ENCODE data around the gene SLC24A4.

Gene SLC24A4

DNA sequence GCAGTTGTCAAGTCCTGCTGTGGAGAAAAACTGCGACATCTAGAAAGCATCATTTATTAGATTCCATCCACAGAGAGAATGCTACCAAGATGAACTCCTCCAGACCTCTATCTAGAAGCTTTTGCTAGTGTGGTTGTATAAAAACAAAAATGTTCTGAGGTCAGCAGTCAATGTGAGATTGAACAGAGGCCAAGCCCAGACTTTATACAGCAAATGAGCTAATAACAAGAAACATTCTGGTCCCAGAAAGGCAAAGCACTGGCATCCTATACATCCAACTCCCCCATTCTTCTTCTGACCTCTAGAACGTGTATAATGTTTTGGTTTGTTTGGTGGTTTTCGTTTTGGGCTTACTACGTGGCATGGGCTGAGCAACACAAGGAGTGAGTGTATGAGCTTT, 163.9 kb downstream of the SLC24A4 start:
- H3K36me3 ChIP-seq (ENCODE audit: control insufficient read depth, low read length), result no peaks in the 10 kb centered on the region
- no peaks in the 10 kb centered on the region for H3K4me1 ChIP-seq (ENCODE audit: control insufficient read depth, low read length)
- H3K9me2 ChIP-seq (replicated peaks; ENCODE audit: control insufficient read depth, low read length), result no peaks in the 10 kb centered on the region
- no peaks in the 10 kb centered on the region for H4K20me1 ChIP-seq (ENCODE audit: control insufficient read depth, insufficient read depth, low read depth, low read length)
- H3F3A ChIP-seq (ENCODE audit: control insufficient read depth, insufficient read depth), result no peaks in the 10 kb centered on the region
- H3K9me3 ChIP-seq (ENCODE audit: control insufficient read depth, insufficient read depth, low read length), result no peaks in the 10 kb centered on the region
- no peak overlapping the region for H3K4me2 ChIP-seq (ENCODE audit: low read length)
- H3K79me2 ChIP-seq (ENCODE audit: control insufficient read depth, low read length), result no peaks in the 10 kb centered on the region
- TF ChIP-seq, protein P1, sequence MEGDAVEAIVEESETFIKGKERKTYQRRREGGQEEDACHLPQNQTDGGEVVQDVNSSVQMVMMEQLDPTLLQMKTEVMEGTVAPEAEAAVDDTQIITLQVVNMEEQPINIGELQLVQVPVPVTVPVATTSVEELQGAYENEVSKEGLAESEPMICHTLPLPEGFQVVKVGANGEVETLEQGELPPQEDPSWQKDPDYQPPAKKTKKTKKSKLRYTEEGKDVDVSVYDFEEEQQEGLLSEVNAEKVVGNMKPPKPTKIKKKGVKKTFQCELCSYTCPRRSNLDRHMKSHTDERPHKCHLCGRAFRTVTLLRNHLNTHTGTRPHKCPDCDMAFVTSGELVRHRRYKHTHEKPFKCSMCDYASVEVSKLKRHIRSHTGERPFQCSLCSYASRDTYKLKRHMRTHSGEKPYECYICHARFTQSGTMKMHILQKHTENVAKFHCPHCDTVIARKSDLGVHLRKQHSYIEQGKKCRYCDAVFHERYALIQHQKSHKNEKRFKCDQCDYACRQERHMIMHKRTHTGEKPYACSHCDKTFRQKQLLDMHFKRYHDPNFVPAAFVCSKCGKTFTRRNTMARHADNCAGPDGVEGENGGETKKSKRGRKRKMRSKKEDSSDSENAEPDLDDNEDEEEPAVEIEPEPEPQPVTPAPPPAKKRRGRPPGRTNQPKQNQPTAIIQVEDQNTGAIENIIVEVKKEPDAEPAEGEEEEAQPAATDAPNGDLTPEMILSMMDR (IDR thresholded peaks at IDR 0.05; ENCODE audit: low read depth, low read length, poor library complexity, severe bottlenecking), result no peak
- H3K27ac ChIP-seq (ENCODE audit: low read depth, low read length), result no peak overlapping the region
- no peak overlapping the region for H3K4me3 ChIP-seq (ENCODE audit: low read length)
- H3K27me3 ChIP-seq (ENCODE audit: control insufficient read depth, low read length), result peaks cover 2% of the 10 kb centered on the region; the same call in 1 of the 2 replicates

DNA sequence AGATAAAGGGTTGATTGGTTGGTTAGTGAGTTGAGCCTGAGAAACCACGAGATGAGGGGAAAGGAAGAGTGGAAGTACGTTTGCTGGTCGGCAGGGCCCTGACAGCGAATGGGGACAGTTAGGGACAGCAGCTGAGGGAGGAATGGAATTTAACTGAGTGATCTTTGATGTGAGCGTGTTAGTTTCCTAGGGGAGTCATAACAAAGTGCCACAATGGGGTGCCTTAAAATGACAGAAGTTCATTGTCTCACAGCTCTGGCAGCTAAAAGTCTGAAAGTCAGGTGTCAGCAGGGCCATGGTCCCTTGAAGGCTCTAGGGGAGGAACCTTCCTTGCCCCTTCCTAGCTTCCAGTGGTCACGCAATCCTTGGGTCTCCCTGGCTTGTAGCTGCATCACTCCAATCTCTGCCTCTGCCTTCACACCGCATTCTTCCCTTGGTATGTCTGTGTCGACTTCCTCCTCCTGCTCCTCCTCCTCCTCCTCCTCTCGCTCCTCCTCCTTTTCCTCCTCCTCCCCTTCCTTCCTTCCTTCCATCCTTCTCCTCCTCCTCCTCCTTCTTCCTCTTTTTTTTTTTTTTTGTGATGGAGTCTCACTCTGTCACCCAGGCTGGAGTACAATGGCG, 164.7 kb downstream of the SLC24A4 start:
- Histone ChIP-seq H3K27me3 (ENCODE audit: control insufficient read depth, low read length) (peaks cover 2% of the 10 kb centered on the region; the same call in 1 of the 2 replicates), H3K9me3 (ENCODE audit: control insufficient read depth, insufficient read depth, low read length) (no peaks in the 10 kb centered on the region), H4K20me1 (ENCODE audit: control insufficient read depth, insufficient read depth, low read depth, low read length) (no peaks in the 10 kb centered on the region), H3F3A (ENCODE audit: control insufficient read depth, insufficient read depth) (no peaks in the 10 kb centered on the region), H3K36me3 (ENCODE audit: control insufficient read depth, low read length) (no peaks in the 10 kb centered on the region), H3K4me3 (ENCODE audit: low read length) (no peak overlapping the region), H3K4me1 (ENCODE audit: control insufficient read depth, low read length) (no peaks in the 10 kb centered on the region), H3K27ac (ENCODE audit: low read depth, low read length) (no peak overlapping the region), H3K79me2 (ENCODE audit: control insufficient read depth, low read length) (no peaks in the 10 kb centered on the region), H3K4me2 (ENCODE audit: low read length) (no peak overlapping the region), H3K9me2 (replicated peaks; ENCODE audit: control insufficient read depth, low read length) (no peaks in the 10 kb centered on the region)
- TF ChIP-seq EZH2phosphoT487 (IDR thresholded peaks at IDR 0.05; ENCODE audit: borderline replicate concordance, low read length), result no peak
- TF ChIP-seq, protein P1 (IDR thresholded peaks at IDR 0.05; ENCODE audit: low read depth, low read length, poor library complexity, severe bottlenecking), result no peak

DNA sequence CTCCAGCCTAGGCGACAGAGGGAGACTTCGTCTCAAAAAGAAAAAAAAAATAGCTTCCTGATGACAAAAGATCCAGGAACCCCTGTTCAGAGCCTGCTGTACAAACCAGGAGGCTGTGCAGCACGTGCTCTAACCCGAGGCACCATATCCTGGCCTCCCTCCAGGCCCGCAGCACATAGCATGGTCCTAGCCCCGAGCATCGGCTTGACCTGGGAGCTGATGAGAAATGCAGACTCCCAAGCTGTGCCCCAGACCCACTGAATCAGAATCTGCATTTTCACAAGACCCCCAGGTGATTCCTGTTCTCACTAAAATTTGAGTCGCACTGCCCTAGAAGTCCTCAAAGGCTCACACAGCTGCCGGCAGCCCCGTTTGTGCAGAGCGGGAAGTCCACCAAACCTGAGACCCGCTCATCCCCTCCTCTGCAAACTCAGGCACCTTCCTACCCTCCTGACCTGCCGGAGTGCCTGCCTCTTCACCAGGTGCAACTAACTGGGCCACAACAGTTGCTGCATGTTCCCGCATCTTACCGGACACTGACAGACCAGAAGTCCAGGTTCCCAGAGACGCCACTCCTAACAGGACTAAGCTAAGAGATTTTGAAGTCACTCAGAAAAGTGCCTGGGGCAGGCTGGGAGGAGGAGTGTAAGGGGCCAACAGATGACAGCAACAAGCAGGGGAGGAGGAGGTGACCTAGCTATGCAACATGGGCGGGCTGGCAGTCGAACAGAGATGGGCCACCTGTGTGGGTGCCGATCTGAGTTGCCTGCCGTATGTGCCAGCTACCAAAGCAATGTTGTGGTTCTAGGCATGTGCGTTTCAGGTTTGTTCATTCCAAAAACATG, 166.7 kb downstream of the SLC24A4 start:
- Histone ChIP-seq H3K9me2 (replicated peaks; ENCODE audit: control insufficient read depth, low read length) (no peaks in the 10 kb centered on the region), H3K9me3 (ENCODE audit: control insufficient read depth, insufficient read depth, low read length) (no peaks in the 10 kb centered on the region), H3K4me3 (ENCODE audit: low read length) (no peak overlapping the region), H3K27me3 (ENCODE audit: control insufficient read depth, low read length) (peaks cover under 1% of the 10 kb centered on the region; the same call in 1 of the 2 replicates), H3K36me3 (ENCODE audit: control insufficient read depth, low read length) (no peaks in the 10 kb centered on the region), H3K27ac (ENCODE audit: low read depth, low read length) (no peak overlapping the region), H3F3A (ENCODE audit: control insufficient read depth, insufficient read depth) (no peaks in the 10 kb centered on the region), H3K79me2 (ENCODE audit: control insufficient read depth, low read length) (no peaks in the 10 kb centered on the region), H3K4me1 (ENCODE audit: control insufficient read depth, low read length) (no peaks in the 10 kb centered on the region), H4K20me1 (ENCODE audit: control insufficient read depth, insufficient read depth, low read depth, low read length) (no peaks in the 10 kb centered on the region), H3K4me2 (ENCODE audit: low read length) (no peak overlapping the region)
- TF ChIP-seq EZH2phosphoT487 (IDR thresholded peaks at IDR 0.05; ENCODE audit: borderline replicate concordance, low read length), result no peak
- TF ChIP-seq, protein P1 (IDR thresholded peaks at IDR 0.05; ENCODE audit: low read depth, low read length, poor library complexity, severe bottlenecking), result no peak
